ENCODE data around the gene TRIO. TPM values are rescaled to one million over a fixed set of nuclear protein-coding genes. Genes with fewer than 3 reads are reported as not detected.
A peak's percentile ranks its signal among the peaks of the same experiment; 100 is the strongest.

TRIO gene
- polyA plus RNA-seq, 1 donor (not counting 4 experiments of a cell fraction or from before 2014, with no cell fraction given), result 57.2 TPM

- H3K4me3 ChIP-seq (ENCODE audit: control insufficient read depth in 2 of 3, extremely low read depth in 1 of 3, insufficient read depth in 2 of 3, low read depth in 1 of 3, low read length in 3 of 3), result no peak overlapping the region
- H3K79me2 ChIP-seq (ENCODE audit: control insufficient read depth, insufficient read depth, low read length), result no peaks in the 10 kb centered on the region
- no peaks in the 10 kb centered on the region for H3K36me3 ChIP-seq (ENCODE audit: control insufficient read depth in 2 of 2, extremely low read depth in 1 of 2, insufficient read depth in 2 of 2, low read length in 2 of 2)
- H3K9ac ChIP-seq (ENCODE audit: control insufficient read depth, extremely low read depth, insufficient read depth, low read length), result no peak overlapping the region
- DNase-seq (ENCODE audit: low read depth, low spot score) (peak; percentile 75), FAIRE-seq (peak; percentile 85)
- H4K20me1 ChIP-seq (ENCODE audit: control insufficient read depth, extremely low read depth, insufficient read depth, low read length), result no peaks in the 10 kb centered on the region
- no peaks in the 10 kb centered on the region for H3K9me3 ChIP-seq (ENCODE audit: control insufficient read depth, low read depth, low read length)
- dilution Hi-C loops (cut with MboI; ENCODE audit: extremely low pct_ligation_motif_present, low sequenced_read_pairs), result no loop called here
- no peaks in the 10 kb centered on the region for H3K27me3 ChIP-seq (ENCODE audit: control insufficient read depth, extremely low read depth, insufficient read depth, low read length)
- H3K9me1 ChIP-seq (ENCODE audit: control insufficient read depth, extremely low read depth, insufficient read depth, low read length), result no peaks in the 10 kb centered on the region
- H3K4me2 ChIP-seq (ENCODE audit: control insufficient read depth, extremely low read depth, insufficient read depth, low read depth, low read length), result no peak overlapping the region
- H3K4me1 ChIP-seq (ENCODE audit: control insufficient read depth, extremely low read depth, insufficient read depth, low read length), result peaks cover 29% of the 10 kb centered on the region
- TF ChIP-seq, protein P1, sequence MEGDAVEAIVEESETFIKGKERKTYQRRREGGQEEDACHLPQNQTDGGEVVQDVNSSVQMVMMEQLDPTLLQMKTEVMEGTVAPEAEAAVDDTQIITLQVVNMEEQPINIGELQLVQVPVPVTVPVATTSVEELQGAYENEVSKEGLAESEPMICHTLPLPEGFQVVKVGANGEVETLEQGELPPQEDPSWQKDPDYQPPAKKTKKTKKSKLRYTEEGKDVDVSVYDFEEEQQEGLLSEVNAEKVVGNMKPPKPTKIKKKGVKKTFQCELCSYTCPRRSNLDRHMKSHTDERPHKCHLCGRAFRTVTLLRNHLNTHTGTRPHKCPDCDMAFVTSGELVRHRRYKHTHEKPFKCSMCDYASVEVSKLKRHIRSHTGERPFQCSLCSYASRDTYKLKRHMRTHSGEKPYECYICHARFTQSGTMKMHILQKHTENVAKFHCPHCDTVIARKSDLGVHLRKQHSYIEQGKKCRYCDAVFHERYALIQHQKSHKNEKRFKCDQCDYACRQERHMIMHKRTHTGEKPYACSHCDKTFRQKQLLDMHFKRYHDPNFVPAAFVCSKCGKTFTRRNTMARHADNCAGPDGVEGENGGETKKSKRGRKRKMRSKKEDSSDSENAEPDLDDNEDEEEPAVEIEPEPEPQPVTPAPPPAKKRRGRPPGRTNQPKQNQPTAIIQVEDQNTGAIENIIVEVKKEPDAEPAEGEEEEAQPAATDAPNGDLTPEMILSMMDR (optimal IDR thresholded peaks at IDR 0.05 in 1 of 3, IDR thresholded peaks at IDR 0.05 in 1 of 3, conservative IDR thresholded peaks at IDR 0.05 in 1 of 3; ENCODE audit: extremely low read depth in 1 of 3, insufficient read depth in 2 of 3, low read length in 3 of 3), result no peak
- TF ChIP-seq EZH2 (IDR thresholded peaks at IDR 0.05; ENCODE audit: low read length), result no peak
- H3K27ac ChIP-seq (ENCODE audit: control insufficient read depth, insufficient read depth, low read length), result peak overlapping the region; percentile 39
- no peak overlapping the region for H2AFZ ChIP-seq (ENCODE audit: control insufficient read depth, low read length)
These were observed 37.3 kb upstream of the TRIO start for GRCh38 chr5:14105718-14106410.

DNA sequence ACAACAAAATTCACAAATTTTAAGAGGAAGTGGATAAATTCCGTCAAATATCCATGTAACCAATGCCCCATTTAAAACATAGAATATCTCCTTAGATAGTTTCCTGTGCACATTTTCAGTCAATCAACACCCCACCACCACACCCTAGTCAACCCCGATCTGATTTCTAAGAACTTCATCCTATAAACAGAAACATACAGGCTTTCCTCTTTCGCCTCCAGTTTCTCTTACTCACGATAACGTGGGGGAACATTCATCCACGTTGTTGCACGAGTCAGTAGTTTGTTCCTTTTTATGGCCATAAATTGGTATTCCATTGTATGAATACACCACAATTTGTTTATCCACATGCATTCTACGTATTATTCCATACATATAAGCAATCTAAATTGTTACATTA is 35.6 kb upstream of the TRIO start:
- DNase-seq (ENCODE audit: low read depth, low spot score) (no peak), FAIRE-seq (no peak)
- H4K20me1 ChIP-seq (ENCODE audit: control insufficient read depth, extremely low read depth, insufficient read depth, low read length), result no peaks in the 10 kb centered on the region
- H3K27me3 ChIP-seq (ENCODE audit: control insufficient read depth, extremely low read depth, insufficient read depth, low read length), result no peaks in the 10 kb centered on the region
- H3K36me3 ChIP-seq (ENCODE audit: control insufficient read depth in 2 of 2, extremely low read depth in 1 of 2, insufficient read depth in 2 of 2, low read length in 2 of 2), result no peaks in the 10 kb centered on the region
- TF ChIP-seq EZH2 (IDR thresholded peaks at IDR 0.05; ENCODE audit: low read length), result no peak
- TF ChIP-seq, protein P1 (optimal IDR thresholded peaks at IDR 0.05 in 1 of 3, IDR thresholded peaks at IDR 0.05 in 1 of 3, conservative IDR thresholded peaks at IDR 0.05 in 1 of 3; ENCODE audit: extremely low read depth in 1 of 3, insufficient read depth in 2 of 3, low read length in 3 of 3), result no peak
- no peak overlapping the region for H3K9ac ChIP-seq (ENCODE audit: control insufficient read depth, extremely low read depth, insufficient read depth, low read length)
- no peak overlapping the region for H2AFZ ChIP-seq (ENCODE audit: control insufficient read depth, low read length)
- H3K79me2 ChIP-seq (ENCODE audit: control insufficient read depth, insufficient read depth, low read length), result no peaks in the 10 kb centered on the region
- dilution Hi-C loops (cut with MboI; ENCODE audit: extremely low pct_ligation_motif_present, low sequenced_read_pairs), result no loop called here
- no peak overlapping the region for H3K4me3 ChIP-seq (ENCODE audit: control insufficient read depth in 2 of 3, extremely low read depth in 1 of 3, insufficient read depth in 2 of 3, low read depth in 1 of 3, low read length in 3 of 3)
- H3K9me1 ChIP-seq (ENCODE audit: control insufficient read depth, extremely low read depth, insufficient read depth, low read length), result no peaks in the 10 kb centered on the region
- H3K4me1 ChIP-seq (ENCODE audit: control insufficient read depth, extremely low read depth, insufficient read depth, low read length), result peaks cover 31% of the 10 kb centered on the region
- H3K9me3 ChIP-seq (ENCODE audit: control insufficient read depth, low read depth, low read length), result peaks cover 2% of the 10 kb centered on the region
- H3K27ac ChIP-seq (ENCODE audit: control insufficient read depth, insufficient read depth, low read length), result no peak overlapping the region
- H3K4me2 ChIP-seq (ENCODE audit: control insufficient read depth, extremely low read depth, insufficient read depth, low read depth, low read length), result no peak overlapping the region

Measured in keratinocyte (primary cell).